OCI-LY3 (cell line): Measurements from ENCODE around the gene TUFT1.

Experiments used
- CTCF ChIP-seq: fragments of 200-600, 300-600 bp; sonication (generic); IDR thresholded peaks from 2 replicates; pipeline ENCODE4 v1.5.1; 2014; ENCODE audit warnings: antibody characterized with exemption, low read length, low read depth
- EZH2phosphoT487 ChIP-seq: fragments of 200-600 bp; shearing (Covaris generic); IDR thresholded peaks from 2 replicates; pipeline ENCODE4 v1.6.1; 2018; ENCODE audit warnings: antibody characterized with exemption, mixed run types, low read depth

GRCh38 chr1:151508833-151509232, 31.3 kb upstream of the TUFT1 start:
- TF ChIP-seq CTCF = no peak
- TF ChIP-seq EZH2phosphoT487 = no peak
